Measurements from ENCODE around the gene GTF2B. TPM values are rescaled to one million over a fixed set of nuclear protein-coding genes. Genes with fewer than 3 reads are reported as not detected.

Gene GTF2B
- total and polyA plus RNA-seq, 2 of the 4 experiments (the other 2 are of a cell fraction): 32.0 to 41.0 TPM

- Histone ChIP-seq H4K20me1 (ENCODE audit: insufficient read depth, low read length) (no peaks in the 10 kb centered on the region), H3K14ac (replicated peaks; ENCODE audit: low read depth, low read length) (no peak overlapping the region), H3K4me2 (ENCODE audit: low read depth, low read length) (no peak overlapping the region), H3K4ac (ENCODE audit: low read depth, low read length) (no peak overlapping the region), H3K9me1 (ENCODE audit: insufficient read depth, low read length) (no peaks in the 10 kb centered on the region), H4K91ac (ENCODE audit: insufficient read depth, low read depth, low read length) (no peak overlapping the region), H3K18ac (ENCODE audit: low read depth, low read length) (no peak overlapping the region), H2AK5ac (ENCODE audit: low read depth, low read length) (no peak overlapping the region), H3K23ac (ENCODE audit: low read depth, low read length) (no peak overlapping the region), H2BK15ac (ENCODE audit: low read depth, low read length) (no peak overlapping the region), H3K9me3 (ENCODE audit: control insufficient read depth, insufficient read depth, low read length) (peaks cover 11% of the 10 kb centered on the region), H3K4me1 (ENCODE audit: control insufficient read depth, insufficient read depth, low read length) (no peaks in the 10 kb centered on the region), H2AFZ (replicated peaks; ENCODE audit: low read length, poor library complexity) (no peak overlapping the region), H4K5ac (ENCODE audit: low read depth, low read length) (no peak overlapping the region), H3K36me3 (ENCODE audit: control insufficient read depth, insufficient read depth, low read length) (peaks cover 7% of the 10 kb centered on the region; the same call in 1 of the 2 replicates), H3K4me3 (ENCODE audit: insufficient read depth, low read depth, low read length) (no peak overlapping the region), H3K27me3 (ENCODE audit: control insufficient read depth, insufficient read depth, low read length) (no peaks in the 10 kb centered on the region), H2AK9ac (replicated peaks; ENCODE audit: low read depth, low read length, poor library complexity) (no peak overlapping the region), H2BK20ac (ENCODE audit: low read depth, low read length) (no peak overlapping the region), H2BK5ac (ENCODE audit: low read depth, low read length, poor library complexity, severe bottlenecking) (no peak overlapping the region), H3K27ac (ENCODE audit: insufficient read depth, low read length) (no peak overlapping the region), H3K56ac (ENCODE audit: extremely low read depth, insufficient read depth, low read length) (no peak overlapping the region), H3K9ac (ENCODE audit: low read depth, low read length) (no peak overlapping the region), H2BK120ac (ENCODE audit: low read depth, low read length) (no peak overlapping the region), H4K8ac (ENCODE audit: low read depth in 2 of 2, low read length in 2 of 2) (no peak overlapping the region), H3K79me1 (ENCODE audit: low read depth in 1 of 2, low read length in 2 of 2) (no peaks in the 10 kb centered on the region)
- POLR2A ChIA-PET (ENCODE audit: unreplicated experiment): no interaction called here
- BruUV-seq (replicated peaks): no TSS peak
- DNase-seq (no peak), ATAC-seq (ENCODE audit: low read depth) (no peak)
- CTCF ChIA-PET: no interaction called here
- in situ Hi-C loops (cut with MboI; ENCODE audit: low sequenced_read_pairs): no loop called here
- intact Hi-C loops (cut with micrococcal nuclease): no loop called here
- no CpG with 5 or more reads among the region's 3 CpGs for WGBS, 2 experiments (ENCODE audit: extremely low coverage in 2 of 2, insufficient read length in 1 of 2)
- dilution Hi-C loops (cut with HindIII; ENCODE audit: low sequenced_read_pairs, unreplicated experiment): no loop called here
- no peak for TF ChIP-seq POLR2A (IDR thresholded peaks at IDR 0.05; ENCODE audit: low read depth, low read length)
- TF ChIP-seq, protein P1, sequence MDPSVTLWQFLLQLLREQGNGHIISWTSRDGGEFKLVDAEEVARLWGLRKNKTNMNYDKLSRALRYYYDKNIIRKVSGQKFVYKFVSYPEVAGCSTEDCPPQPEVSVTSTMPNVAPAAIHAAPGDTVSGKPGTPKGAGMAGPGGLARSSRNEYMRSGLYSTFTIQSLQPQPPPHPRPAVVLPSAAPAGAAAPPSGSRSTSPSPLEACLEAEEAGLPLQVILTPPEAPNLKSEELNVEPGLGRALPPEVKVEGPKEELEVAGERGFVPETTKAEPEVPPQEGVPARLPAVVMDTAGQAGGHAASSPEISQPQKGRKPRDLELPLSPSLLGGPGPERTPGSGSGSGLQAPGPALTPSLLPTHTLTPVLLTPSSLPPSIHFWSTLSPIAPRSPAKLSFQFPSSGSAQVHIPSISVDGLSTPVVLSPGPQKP (IDR thresholded peaks at IDR 0.05; ENCODE audit: borderline replicate concordance, low read depth, low read length): no peak
- no peak for TF ChIP-seq NFE2L2 (IDR thresholded peaks at IDR 0.05; ENCODE audit: low read depth, low read length)
- no peak for TF ChIP-seq SMC3 (IDR thresholded peaks at IDR 0.05; ENCODE audit: low read depth, low read length)
- no peak for TF ChIP-seq MAFK (IDR thresholded peaks at IDR 0.05; ENCODE audit: low read depth, low read length)
- no peak for TF ChIP-seq RFX5 (IDR thresholded peaks at IDR 0.05; ENCODE audit: low read depth, low read length)
- TF ChIP-seq CTCF (conservative IDR thresholded peaks at IDR 0.05; ENCODE audit: low read depth, low read length): no peak
- TF ChIP-seq RCOR1 (IDR thresholded peaks at IDR 0.05; ENCODE audit: insufficient replicate concordance, low read length): no peak
- no peak for TF ChIP-seq CEBPB (IDR thresholded peaks at IDR 0.05; ENCODE audit: low read depth, low read length)
- no peak for TF ChIP-seq USF2 (IDR thresholded peaks at IDR 0.05; ENCODE audit: low read depth, low read length)
- no peak for TF ChIP-seq RAD21 (IDR thresholded peaks at IDR 0.05; ENCODE audit: low read length)
Observed at GRCh38 chr1:88917321-88918025, 26.1 kb upstream of the GTF2B start.

Data from IMR-90 (cell line).